ENCODE data around the gene GALNT14. TPM values are rescaled to one million over a fixed set of nuclear protein-coding genes. Genes with fewer than 3 reads are reported as not detected.

The GALNT14 gene
- total RNA-seq, 1 experiment from 2014 or later, result 6.0 TPM

DNA sequence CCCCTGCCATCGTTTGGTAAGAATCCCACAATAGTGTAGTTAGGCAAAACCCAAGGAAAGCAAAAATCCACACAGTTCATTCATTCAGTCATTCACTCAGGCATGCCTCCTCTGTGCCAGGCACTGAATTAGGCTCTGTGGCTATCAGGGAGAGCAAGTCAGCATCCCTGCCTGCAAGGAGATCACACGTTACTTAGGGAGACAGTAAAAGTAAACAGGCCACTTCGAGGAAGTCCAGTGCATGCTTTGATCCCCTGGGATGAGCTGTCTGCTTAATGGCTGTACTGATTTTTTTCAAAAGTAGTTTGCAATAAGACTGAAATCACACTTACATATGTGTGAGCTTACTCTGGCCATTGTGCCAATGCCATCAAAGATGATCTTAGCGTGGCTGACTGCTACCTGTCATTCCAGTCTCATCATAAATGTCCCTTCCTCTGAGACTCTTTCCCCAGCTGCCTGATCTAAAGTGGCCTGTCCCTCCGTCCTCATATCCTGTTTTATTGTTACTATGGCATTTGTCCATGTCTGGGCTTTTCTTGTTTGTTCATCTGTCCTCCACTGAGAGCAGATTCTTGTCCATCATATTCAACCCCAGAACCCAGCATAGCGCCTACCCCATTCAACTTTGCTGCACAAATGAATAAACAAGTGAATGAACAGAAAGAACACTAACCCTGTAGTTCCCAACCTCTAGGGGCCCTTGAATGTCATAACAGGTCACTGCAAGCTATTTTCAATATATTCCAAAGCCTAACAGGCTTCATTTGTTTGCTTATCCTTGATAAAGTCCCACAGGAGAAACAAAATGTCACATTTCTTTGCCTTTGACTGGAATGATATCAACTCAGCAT is 84.1 kb downstream of the GALNT14 start (continued):
- TF ChIP-seq FOXJ3 (CRISPR knock-in tag; IDR thresholded peaks at IDR 0.05; ENCODE audit: borderline replicate concordance), result no peak
- TF ChIP-seq, protein P1, sequence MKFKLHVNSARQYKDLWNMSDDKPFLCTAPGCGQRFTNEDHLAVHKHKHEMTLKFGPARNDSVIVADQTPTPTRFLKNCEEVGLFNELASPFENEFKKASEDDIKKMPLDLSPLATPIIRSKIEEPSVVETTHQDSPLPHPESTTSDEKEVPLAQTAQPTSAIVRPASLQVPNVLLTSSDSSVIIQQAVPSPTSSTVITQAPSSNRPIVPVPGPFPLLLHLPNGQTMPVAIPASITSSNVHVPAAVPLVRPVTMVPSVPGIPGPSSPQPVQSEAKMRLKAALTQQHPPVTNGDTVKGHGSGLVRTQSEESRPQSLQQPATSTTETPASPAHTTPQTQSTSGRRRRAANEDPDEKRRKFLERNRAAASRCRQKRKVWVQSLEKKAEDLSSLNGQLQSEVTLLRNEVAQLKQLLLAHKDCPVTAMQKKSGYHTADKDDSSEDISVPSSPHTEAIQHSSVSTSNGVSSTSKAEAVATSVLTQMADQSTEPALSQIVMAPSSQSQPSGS (CRISPR knock-in tag; IDR thresholded peaks at IDR 0.05; ENCODE audit: borderline replicate concordance, low read depth), result no peak

DNA sequence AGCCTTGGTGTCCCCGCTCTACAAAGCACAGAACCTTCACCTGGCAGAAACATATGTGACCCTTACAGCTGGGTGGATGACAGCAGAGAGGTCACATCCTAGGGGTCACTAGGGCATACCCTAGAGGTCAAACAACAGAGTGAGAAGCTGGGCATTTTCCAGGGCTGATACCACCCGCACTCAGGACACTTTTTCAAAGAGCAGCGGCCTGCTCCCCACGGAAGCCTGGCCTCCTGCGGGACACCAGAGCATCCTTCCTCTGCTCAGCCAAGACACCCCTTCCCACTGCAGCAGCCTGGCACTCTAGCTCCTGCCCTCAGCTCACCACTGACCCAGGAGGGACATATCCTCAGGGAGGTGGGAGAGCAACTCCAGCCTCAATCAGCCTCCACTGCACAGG is 86.0 kb downstream of the GALNT14 start:
- DNase-seq (ENCODE audit: low spot score), result no peak
- no peak for TF ChIP-seq ZNF263 (CRISPR knock-in tag; IDR thresholded peaks at IDR 0.05; ENCODE audit: low read depth)
- TF ChIP-seq FOXP1 (CRISPR knock-in tag; IDR thresholded peaks at IDR 0.05; ENCODE audit: borderline replicate concordance), result no peak
- no peak for TF ChIP-seq NFATC4 (CRISPR knock-in tag; IDR thresholded peaks at IDR 0.05)
- TF ChIP-seq, protein P2, sequence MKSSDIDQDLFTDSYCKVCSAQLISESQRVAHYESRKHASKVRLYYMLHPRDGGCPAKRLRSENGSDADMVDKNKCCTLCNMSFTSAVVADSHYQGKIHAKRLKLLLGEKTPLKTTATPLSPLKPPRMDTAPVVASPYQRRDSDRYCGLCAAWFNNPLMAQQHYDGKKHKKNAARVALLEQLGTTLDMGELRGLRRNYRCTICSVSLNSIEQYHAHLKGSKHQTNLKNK (CRISPR knock-in tag; IDR thresholded peaks at IDR 0.05), result no peak
- TF ChIP-seq, protein P1 (CRISPR knock-in tag; IDR thresholded peaks at IDR 0.05; ENCODE audit: borderline replicate concordance, low read depth), result no peak
- TF ChIP-seq, protein P3, sequence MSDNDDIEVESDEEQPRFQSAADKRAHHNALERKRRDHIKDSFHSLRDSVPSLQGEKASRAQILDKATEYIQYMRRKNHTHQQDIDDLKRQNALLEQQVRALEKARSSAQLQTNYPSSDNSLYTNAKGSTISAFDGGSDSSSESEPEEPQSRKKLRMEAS (CRISPR knock-in tag; IDR thresholded peaks at IDR 0.05), result no peak
- TF ChIP-seq FOXK1 (CRISPR knock-in tag; IDR thresholded peaks at IDR 0.05), result no peak
- TF ChIP-seq HMGA2 (CRISPR knock-in tag; IDR thresholded peaks at IDR 0.05), result no peak
- no peak for TF ChIP-seq ZNF423 (CRISPR knock-in tag; IDR thresholded peaks at IDR 0.05)
- TF ChIP-seq, protein P4, sequence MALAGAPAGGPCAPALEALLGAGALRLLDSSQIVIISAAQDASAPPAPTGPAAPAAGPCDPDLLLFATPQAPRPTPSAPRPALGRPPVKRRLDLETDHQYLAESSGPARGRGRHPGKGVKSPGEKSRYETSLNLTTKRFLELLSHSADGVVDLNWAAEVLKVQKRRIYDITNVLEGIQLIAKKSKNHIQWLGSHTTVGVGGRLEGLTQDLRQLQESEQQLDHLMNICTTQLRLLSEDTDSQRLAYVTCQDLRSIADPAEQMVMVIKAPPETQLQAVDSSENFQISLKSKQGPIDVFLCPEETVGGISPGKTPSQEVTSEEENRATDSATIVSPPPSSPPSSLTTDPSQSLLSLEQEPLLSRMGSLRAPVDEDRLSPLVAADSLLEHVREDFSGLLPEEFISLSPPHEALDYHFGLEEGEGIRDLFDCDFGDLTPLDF (CRISPR knock-in tag; IDR thresholded peaks at IDR 0.05), result no peak
- TF ChIP-seq, protein P5, sequence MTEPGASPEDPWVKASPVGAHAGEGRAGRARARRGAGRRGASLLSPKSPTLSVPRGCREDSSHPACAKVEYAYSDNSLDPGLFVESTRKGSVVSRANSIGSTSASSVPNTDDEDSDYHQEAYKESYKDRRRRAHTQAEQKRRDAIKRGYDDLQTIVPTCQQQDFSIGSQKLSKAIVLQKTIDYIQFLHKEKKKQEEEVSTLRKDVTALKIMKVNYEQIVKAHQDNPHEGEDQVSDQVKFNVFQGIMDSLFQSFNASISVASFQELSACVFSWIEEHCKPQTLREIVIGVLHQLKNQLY (CRISPR knock-in tag; IDR thresholded peaks at IDR 0.05), result no peak
- TF ChIP-seq RORB (CRISPR knock-in tag; IDR thresholded peaks at IDR 0.05), result no peak
- TF ChIP-seq MXD4 (CRISPR knock-in tag; IDR thresholded peaks at IDR 0.05; ENCODE audit: borderline replicate concordance), result no peak
- no peak for TF ChIP-seq ESRRA (CRISPR knock-in tag; IDR thresholded peaks at IDR 0.05; ENCODE audit: borderline replicate concordance)
- no peak for TF ChIP-seq ZNF232 (CRISPR knock-in tag; IDR thresholded peaks at IDR 0.05)
- TF ChIP-seq, protein P6, sequence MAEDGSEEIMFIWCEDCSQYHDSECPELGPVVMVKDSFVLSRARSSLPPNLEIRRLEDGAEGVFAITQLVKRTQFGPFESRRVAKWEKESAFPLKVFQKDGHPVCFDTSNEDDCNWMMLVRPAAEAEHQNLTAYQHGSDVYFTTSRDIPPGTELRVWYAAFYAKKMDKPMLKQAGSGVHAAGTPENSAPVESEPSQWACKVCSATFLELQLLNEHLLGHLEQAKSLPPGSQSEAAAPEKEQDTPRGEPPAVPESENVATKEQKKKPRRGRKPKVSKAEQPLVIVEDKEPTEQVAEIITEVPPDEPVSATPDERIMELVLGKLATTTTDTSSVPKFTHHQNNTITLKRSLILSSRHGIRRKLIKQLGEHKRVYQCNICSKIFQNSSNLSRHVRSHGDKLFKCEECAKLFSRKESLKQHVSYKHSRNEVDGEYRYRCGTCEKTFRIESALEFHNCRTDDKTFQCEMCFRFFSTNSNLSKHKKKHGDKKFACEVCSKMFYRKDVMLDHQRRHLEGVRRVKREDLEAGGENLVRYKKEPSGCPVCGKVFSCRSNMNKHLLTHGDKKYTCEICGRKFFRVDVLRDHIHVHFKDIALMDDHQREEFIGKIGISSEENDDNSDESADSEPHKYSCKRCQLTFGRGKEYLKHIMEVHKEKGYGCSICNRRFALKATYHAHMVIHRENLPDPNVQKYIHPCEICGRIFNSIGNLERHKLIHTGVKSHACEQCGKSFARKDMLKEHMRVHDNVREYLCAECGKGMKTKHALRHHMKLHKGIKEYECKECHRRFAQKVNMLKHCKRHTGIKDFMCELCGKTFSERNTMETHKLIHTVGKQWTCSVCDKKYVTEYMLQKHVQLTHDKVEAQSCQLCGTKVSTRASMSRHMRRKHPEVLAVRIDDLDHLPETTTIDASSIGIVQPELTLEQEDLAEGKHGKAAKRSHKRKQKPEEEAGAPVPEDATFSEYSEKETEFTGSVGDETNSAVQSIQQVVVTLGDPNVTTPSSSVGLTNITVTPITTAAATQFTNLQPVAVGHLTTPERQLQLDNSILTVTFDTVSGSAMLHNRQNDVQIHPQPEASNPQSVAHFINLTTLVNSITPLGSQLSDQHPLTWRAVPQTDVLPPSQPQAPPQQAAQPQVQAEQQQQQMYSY (CRISPR knock-in tag; IDR thresholded peaks at IDR 0.05), result no peak
- TF ChIP-seq, protein P7, sequence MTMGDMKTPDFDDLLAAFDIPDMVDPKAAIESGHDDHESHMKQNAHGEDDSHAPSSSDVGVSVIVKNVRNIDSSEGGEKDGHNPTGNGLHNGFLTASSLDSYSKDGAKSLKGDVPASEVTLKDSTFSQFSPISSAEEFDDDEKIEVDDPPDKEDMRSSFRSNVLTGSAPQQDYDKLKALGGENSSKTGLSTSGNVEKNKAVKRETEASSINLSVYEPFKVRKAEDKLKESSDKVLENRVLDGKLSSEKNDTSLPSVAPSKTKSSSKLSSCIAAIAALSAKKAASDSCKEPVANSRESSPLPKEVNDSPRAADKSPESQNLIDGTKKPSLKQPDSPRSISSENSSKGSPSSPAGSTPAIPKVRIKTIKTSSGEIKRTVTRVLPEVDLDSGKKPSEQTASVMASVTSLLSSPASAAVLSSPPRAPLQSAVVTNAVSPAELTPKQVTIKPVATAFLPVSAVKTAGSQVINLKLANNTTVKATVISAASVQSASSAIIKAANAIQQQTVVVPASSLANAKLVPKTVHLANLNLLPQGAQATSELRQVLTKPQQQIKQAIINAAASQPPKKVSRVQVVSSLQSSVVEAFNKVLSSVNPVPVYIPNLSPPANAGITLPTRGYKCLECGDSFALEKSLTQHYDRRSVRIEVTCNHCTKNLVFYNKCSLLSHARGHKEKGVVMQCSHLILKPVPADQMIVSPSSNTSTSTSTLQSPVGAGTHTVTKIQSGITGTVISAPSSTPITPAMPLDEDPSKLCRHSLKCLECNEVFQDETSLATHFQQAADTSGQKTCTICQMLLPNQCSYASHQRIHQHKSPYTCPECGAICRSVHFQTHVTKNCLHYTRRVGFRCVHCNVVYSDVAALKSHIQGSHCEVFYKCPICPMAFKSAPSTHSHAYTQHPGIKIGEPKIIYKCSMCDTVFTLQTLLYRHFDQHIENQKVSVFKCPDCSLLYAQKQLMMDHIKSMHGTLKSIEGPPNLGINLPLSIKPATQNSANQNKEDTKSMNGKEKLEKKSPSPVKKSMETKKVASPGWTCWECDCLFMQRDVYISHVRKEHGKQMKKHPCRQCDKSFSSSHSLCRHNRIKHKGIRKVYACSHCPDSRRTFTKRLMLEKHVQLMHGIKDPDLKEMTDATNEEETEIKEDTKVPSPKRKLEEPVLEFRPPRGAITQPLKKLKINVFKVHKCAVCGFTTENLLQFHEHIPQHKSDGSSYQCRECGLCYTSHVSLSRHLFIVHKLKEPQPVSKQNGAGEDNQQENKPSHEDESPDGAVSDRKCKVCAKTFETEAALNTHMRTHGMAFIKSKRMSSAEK (CRISPR knock-in tag; IDR thresholded peaks at IDR 0.05; ENCODE audit: borderline replicate concordance), result no peak
- TF ChIP-seq, protein P8, sequence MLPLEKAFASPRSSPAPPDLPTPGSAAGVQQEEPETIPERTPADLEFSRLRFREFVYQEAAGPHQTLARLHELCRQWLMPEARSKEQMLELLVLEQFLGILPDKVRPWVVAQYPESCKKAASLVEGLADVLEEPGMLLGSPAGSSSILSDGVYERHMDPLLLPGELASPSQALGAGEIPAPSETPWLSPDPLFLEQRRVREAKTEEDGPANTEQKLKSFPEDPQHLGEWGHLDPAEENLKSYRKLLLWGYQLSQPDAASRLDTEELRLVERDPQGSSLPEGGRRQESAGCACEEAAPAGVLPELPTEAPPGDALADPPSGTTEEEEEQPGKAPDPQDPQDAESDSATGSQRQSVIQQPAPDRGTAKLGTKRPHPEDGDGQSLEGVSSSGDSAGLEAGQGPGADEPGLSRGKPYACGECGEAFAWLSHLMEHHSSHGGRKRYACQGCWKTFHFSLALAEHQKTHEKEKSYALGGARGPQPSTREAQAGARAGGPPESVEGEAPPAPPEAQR (CRISPR knock-in tag; IDR thresholded peaks at IDR 0.05), result no peak
- no peak for TF ChIP-seq TP53 (CRISPR knock-in tag; IDR thresholded peaks at IDR 0.05)

More for the DNA sequence above, 86.0 kb downstream of the GALNT14 start:
- H3K36me3 Mint-ChIP-seq, result no peaks in the 10 kb centered on the region
- H3K4me1 Mint-ChIP-seq, result no peaks in the 10 kb centered on the region
- no peak overlapping the region for H3K27ac Mint-ChIP-seq
- CTCF ChIA-PET, result interaction anchor here (1.1 to 1.2 kb wide), 2 partner anchors 19 to 118 kb away, joined by 4 read pairs; no protein-coding TSS in a partner anchor
- no peak overlapping the region for H3K4me3 Mint-ChIP-seq
- no peaks in the 10 kb centered on the region for H3K9me3 Mint-ChIP-seq
- H3K27me3 Mint-ChIP-seq (ENCODE audit: low read depth), result no peaks in the 10 kb centered on the region
- POLR2A ChIA-PET, result no interaction called here
- ATAC-seq, result no peak
